ENCODE data around the gene MED9.

The MED9 gene

GRCh38 chr17:17540278-17540906, 63.6 kb downstream of the MED9 start:
- DNase-seq: no peak

GRCh38 chr17:17540935-17541639, 64.3 kb downstream of the MED9 start:
- no peak for DNase-seq

- DNase-seq: no peak
Observed at GRCh38 chr17:17541640-17542001, 64.8 kb downstream of the MED9 start.

Measured in activated gamma-delta T cell (primary cell).